ENCODE measurements around the gene IREB2. TPM values are rescaled to one million over a fixed set of nuclear protein-coding genes. Genes with fewer than 3 reads are reported as not detected.
A peak's percentile ranks its signal among the peaks of the same experiment; 100 is the strongest.
"Not testable (repeated sequence)": the region's sequence is repeated elsewhere in the genome, so short reads cannot be mapped to it uniquely, and the experiment has no call there.

IREB2 gene
- total and polyA plus RNA-seq, 4 donors = 7.9 to 49.4 (median 22.0) TPM

DNA sequence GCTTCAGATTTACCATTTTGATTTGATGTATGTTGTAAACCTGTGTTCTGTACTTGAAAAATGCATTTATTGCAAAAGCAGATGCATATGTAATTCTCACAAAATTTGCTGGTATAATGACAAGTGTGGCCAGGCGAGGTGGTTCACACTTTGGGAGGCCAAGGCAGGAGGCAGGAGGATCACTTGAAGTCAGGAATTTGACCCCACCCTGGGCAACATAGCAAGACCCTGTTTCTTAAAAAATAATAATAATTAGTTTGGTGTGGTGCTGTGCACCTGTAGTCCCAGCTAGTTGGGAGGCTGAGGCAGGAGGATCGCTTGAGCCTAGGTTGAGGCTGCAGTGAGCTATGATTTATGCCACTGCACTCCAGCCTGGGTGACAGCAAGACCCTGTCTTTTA, 64.6 kb downstream of the IREB2 start:
- Histone ChIP-seq H3K27ac (ENCODE audit: low read depth in 1 of 2, low read length in 2 of 2) (no peak overlapping the region), H3K4me1 (ENCODE audit: control insufficient read depth in 1 of 2, insufficient read depth in 2 of 2, low read length in 2 of 2) (no peaks in the 10 kb centered on the region), H3K4me3 (ENCODE audit: low read length in 2 of 2) (no peak overlapping the region), H3K9me3 (ENCODE audit: control insufficient read depth, low read length) (no peaks in the 10 kb centered on the region), H3K27me3 (ENCODE audit: control insufficient read depth in 1 of 2, insufficient read depth in 2 of 2, low read length in 1 of 2) (no peaks in the 10 kb centered on the region), H3K36me3 (ENCODE audit: control insufficient read depth in 1 of 2, insufficient read depth in 2 of 2, low read length in 1 of 2) (no peaks in the 10 kb centered on the region)
- ATAC-seq (ENCODE audit: low FRiP score) (no peak), DNase-seq (no peak)
- intact Hi-C loops (cut with DNase I) = no loop called here
- WGBS, 2 donors = 98 to 99% methylated on average over 2 of the region's 2 CpGs

DNA sequence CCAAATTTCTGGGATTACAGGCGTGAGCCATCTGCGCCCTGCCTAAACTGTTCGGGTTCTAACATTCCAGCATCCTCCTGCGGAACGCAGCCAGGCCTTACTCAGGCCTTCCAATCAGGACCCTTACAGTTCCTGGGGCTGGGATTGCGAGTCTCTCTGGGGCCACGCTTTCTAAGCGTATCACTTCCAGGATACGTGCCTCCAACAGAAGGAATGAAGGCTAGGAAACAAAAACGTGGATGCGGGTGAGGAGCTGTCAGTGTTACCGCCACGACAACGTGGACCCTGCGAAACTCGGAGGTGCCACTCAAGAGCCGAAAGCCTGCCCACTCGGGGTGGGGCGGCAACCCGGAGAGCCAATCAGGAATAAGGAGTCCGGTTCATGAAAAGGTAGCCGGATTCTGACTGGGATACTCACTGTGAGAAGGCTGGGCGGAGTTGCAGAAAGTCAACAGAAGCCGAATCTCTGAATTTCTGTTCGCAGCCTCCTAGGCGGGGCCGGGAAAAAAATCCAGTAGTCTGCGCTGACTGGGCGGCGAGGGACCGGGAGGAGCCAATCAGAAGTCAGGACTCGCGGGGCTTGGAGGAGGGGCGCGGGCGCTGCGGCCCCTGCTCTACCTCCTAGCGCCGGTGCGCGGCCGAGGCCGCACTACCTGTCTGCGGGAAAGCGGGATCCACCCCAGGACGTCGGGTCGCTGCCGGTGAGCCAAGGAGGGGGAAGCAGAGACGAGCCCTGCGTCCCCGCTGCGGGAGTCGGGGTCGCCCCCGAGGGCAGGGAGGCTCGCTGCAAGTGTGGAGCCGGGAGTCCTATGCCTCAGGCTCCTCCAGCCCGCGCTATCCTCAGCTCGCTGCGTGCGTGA, 69.2 kb downstream of the IREB2 start, which contains the start of gene HYKK:
TSS of gene HYKK (plus strand) at position 607 of the 860 bp plus-strand sequence. CDS start 5,512 bp downstream, outside the sequence.
- peak within 1 kb of the TSS; percentile 59 to 67 for H3K4me3 ChIP-seq (ENCODE audit: low read length in 2 of 2)
- peak within 1 kb of the TSS in 1 of 2 donors; percentile 58 for H3K27ac ChIP-seq (ENCODE audit: low read depth in 1 of 2, low read length in 2 of 2)
- H3K9me3 ChIP-seq (ENCODE audit: control insufficient read depth, low read length) = no peaks in the 10 kb centered on the region
- H3K4me1 ChIP-seq (ENCODE audit: control insufficient read depth in 1 of 2, insufficient read depth in 2 of 2, low read length in 2 of 2) = no peaks in the 10 kb centered on the region
- ATAC-seq (ENCODE audit: low FRiP score) (peak; percentile 97), DNase-seq (peak; percentile 94 to 95)
- H3K36me3 ChIP-seq (ENCODE audit: control insufficient read depth in 1 of 2, insufficient read depth in 2 of 2, low read length in 1 of 2) = no peaks in the 10 kb centered on the region
- 0 to 1% methylated on average over 63 of the region's 63 CpGs for WGBS, 2 donors
- no peaks in the 10 kb centered on the region for H3K27me3 ChIP-seq (ENCODE audit: control insufficient read depth in 1 of 2, insufficient read depth in 2 of 2, low read length in 1 of 2)
- intact Hi-C loops (cut with DNase I) = no loop called here

DNA sequence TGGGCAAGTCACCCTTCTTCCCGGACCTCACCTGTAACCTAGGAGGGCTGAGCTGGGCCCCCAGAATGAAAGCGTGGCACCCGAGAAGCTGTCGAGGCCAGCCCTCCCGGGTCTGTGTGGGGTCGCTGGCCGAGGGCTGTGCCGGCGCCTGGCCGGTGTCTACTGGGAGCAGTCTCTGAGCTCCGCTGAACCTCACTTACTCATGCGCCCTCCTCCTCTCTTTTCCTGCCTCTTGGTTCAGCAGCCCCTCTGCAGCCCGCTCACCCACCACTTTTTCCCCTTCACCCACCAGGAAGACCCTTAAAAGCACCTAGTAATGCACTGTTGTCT, 69.8 kb downstream of the IREB2 start:
- DNase-seq = no peak
- H3K27ac ChIP-seq (ENCODE audit: low read depth in 1 of 2, low read length in 2 of 2) = peak overlapping the region in 1 of 2 donors; percentile 58

DNA sequence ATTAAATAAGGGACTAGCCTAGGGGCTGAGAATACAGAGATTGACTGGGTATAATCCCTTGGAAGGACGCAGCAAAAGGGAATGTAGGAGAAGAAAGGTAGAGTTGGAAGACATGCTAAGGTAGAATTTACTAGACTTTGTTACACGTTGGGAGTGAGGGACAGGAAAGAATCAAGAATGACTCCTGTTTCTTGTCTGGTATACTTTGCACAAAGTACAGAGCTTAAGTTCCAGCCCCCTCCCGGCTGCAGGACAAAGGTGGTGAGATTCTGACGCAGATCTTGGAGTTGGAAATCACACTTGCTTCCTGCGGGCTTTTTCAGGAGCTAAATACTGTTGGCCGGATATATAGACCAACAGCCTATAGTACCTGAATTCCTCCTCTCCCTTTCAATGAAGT, 70.3 kb downstream of the IREB2 start:
- Histone ChIP-seq H3K4me1 (ENCODE audit: control insufficient read depth in 1 of 2, insufficient read depth in 2 of 2, low read length in 2 of 2) (no peaks in the 10 kb centered on the region), H3K36me3 (ENCODE audit: control insufficient read depth in 1 of 2, insufficient read depth in 2 of 2, low read length in 1 of 2) (no peaks in the 10 kb centered on the region), H3K27me3 (ENCODE audit: control insufficient read depth in 1 of 2, insufficient read depth in 2 of 2, low read length in 1 of 2) (no peaks in the 10 kb centered on the region), H3K9me3 (ENCODE audit: control insufficient read depth, low read length) (no peaks in the 10 kb centered on the region), H3K4me3 (ENCODE audit: low read length in 2 of 2) (peak overlapping the region in 1 of 2 donors; percentile 56), H3K27ac (ENCODE audit: low read depth in 1 of 2, low read length in 2 of 2) (no peak overlapping the region)
- DNase-seq (no peak), ATAC-seq (ENCODE audit: low FRiP score) (no peak)
- WGBS, 2 donors = 46 to 48% methylated on average over 6 of the region's 6 CpGs
- intact Hi-C loops (cut with DNase I) = no loop called here

More for the DNA sequence above, 69.8 kb downstream of the IREB2 start:
- Histone ChIP-seq H3K27me3 (ENCODE audit: control insufficient read depth in 1 of 2, insufficient read depth in 2 of 2, low read length in 1 of 2) (no peaks in the 10 kb centered on the region), H3K36me3 (ENCODE audit: control insufficient read depth in 1 of 2, insufficient read depth in 2 of 2, low read length in 1 of 2) (no peaks in the 10 kb centered on the region), H3K9me3 (ENCODE audit: control insufficient read depth, low read length) (no peaks in the 10 kb centered on the region), H3K4me1 (ENCODE audit: control insufficient read depth in 1 of 2, insufficient read depth in 2 of 2, low read length in 2 of 2) (no peaks in the 10 kb centered on the region), H3K4me3 (ENCODE audit: low read length in 2 of 2) (peak overlapping the region; percentile 56 to 67)
- peak; percentile 55 for ATAC-seq (ENCODE audit: low FRiP score)
- WGBS, 2 donors = 1 to 2% methylated on average over 12 to 13 of the region's 13 CpGs
- intact Hi-C loops (cut with DNase I) = no loop called here

DNA sequence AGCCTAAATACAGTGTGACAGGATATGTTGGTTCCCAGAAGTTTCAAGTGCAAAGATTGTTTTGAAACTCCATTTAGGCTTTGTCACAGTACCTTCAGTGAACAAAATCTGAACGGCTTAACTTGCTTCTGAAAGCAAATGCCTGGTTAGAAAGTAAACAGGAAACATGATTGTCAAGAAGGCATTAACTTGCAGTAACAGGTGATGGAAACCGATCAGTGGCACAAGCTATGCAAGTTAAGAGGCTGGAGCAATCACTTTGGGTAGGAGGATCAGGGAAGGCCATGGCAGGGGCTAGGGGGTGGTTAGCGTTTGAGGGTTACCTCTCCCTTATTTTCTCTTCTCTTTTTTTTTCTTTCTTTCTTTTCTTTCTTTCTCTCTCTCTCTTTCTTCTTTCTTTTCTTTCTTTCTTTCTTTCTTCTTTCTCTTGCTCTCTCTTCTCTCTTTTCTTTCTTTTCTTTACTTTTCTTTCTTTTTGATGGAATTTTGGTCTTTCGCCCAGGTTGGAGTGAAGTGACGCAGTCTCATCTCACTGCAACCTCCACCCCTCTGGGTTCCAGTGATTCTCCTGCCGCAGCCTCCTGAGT, 71.8 kb downstream of the IREB2 start:
- Histone ChIP-seq H3K36me3 (ENCODE audit: control insufficient read depth in 1 of 2, insufficient read depth in 2 of 2, low read length in 1 of 2) (no peaks in the 10 kb centered on the region), H3K4me3 (ENCODE audit: low read length in 2 of 2) (no peak overlapping the region), H3K9me3 (ENCODE audit: control insufficient read depth, low read length) (no peaks in the 10 kb centered on the region), H3K27ac (ENCODE audit: low read depth in 1 of 2, low read length in 2 of 2) (no peak overlapping the region), H3K27me3 (ENCODE audit: control insufficient read depth in 1 of 2, insufficient read depth in 2 of 2, low read length in 1 of 2) (no peaks in the 10 kb centered on the region), H3K4me1 (ENCODE audit: control insufficient read depth in 1 of 2, insufficient read depth in 2 of 2, low read length in 2 of 2) (no peaks in the 10 kb centered on the region)
- DNase-seq (no peak), ATAC-seq (ENCODE audit: low FRiP score) (no peak)
- 69 to 84% methylated on average over 6 of the region's 6 CpGs for WGBS, 2 donors
- intact Hi-C loops (cut with DNase I) = no loop called here

DNA sequence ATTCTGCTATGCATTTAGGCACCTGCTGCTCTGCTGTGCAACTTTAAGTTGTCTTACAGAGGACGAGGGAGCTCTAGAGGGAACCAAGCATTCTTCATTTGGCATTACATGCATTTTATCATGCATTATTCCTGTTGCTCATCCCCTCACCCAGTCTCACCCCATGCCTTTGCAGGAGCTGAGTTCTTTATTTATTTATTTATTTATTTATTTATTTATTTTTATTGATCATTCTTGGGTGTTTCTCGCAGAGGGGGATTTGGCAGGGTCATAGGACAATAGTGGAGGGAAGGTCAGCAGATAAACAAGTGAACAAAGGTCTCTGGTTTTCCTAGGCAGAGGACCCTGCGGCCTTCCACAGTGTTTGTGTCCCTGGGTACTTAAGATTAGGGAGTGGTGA, 82.0 kb downstream of the IREB2 start:
- ATAC-seq (ENCODE audit: low FRiP score); intact Hi-C loops (cut with DNase I); H3K4me1 ChIP-seq (ENCODE audit: control insufficient read depth in 1 of 2, insufficient read depth in 2 of 2, low read length in 2 of 2); H3K36me3 ChIP-seq (ENCODE audit: control insufficient read depth in 1 of 2, insufficient read depth in 2 of 2, low read length in 1 of 2); H3K9me3 ChIP-seq (ENCODE audit: control insufficient read depth, low read length); H3K27ac ChIP-seq (ENCODE audit: low read depth in 1 of 2, low read length in 2 of 2); DNase-seq; H3K4me3 ChIP-seq (ENCODE audit: low read length in 2 of 2); H3K27me3 ChIP-seq (ENCODE audit: control insufficient read depth in 1 of 2, insufficient read depth in 2 of 2, low read length in 1 of 2): not testable (repeated sequence)
- WGBS, 2 donors = 98 to 100% methylated on average over 2 of the region's 3 CpGs

DNA sequence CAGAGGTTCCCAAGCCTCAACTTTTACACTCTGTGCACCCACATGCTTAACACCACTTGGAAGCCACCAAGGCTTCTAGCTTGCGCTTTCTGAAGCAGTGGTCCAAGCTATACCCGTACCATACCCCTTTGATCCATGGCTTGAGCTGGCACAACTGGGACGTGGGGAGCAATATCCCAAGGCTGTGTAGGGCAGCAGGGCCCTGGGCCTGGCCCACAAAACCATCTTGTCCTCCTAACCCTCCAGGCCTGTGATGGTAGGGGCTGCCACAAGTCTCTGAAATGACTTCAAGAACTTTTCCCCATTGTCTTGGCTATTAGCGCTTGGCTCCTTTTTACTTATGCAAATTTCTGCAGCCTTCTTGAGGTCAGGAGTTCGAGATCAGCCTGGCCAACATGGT, 86.2 kb downstream of the IREB2 start:
- no peak for DNase-seq
- Histone ChIP-seq H3K9me3 (ENCODE audit: control insufficient read depth, low read length) (no peaks in the 10 kb centered on the region), H3K27ac (ENCODE audit: low read depth in 1 of 2, low read length in 2 of 2) (no peak overlapping the region), H3K4me3 (ENCODE audit: low read length in 2 of 2) (no peak overlapping the region), H3K27me3 (ENCODE audit: control insufficient read depth in 1 of 2, insufficient read depth in 2 of 2, low read length in 1 of 2) (no peaks in the 10 kb centered on the region), H3K36me3 (ENCODE audit: control insufficient read depth in 1 of 2, insufficient read depth in 2 of 2, low read length in 1 of 2) (no peaks in the 10 kb centered on the region), H3K4me1 (ENCODE audit: control insufficient read depth in 1 of 2, insufficient read depth in 2 of 2, low read length in 2 of 2) (no peaks in the 10 kb centered on the region)
- intact Hi-C loops (cut with DNase I) = no loop called here
- ATAC-seq (ENCODE audit: low FRiP score) = no peak
- 92% methylated on average over 5 of the region's 5 CpGs for WGBS, 2 donors

DNA sequence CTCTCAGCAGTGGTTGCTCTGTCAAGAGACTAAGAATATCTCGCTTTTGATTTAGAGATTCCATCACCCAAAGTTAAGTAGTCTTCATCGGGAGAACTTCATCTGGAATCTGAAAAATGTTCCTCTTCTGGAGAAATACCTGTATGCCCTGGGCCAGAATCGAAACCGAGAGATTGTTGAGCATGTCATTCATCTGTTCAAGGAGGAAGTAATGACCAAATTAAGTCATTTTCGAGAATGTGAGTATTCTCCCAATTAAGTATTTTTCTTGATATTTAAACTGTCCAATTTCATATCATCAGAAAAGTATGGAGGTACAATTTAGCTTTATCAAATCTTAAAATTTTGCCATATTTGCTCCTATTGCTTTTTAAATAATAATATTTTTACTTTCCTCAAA, 89.3 kb downstream of the IREB2 start:
- Histone ChIP-seq H3K27me3 (ENCODE audit: control insufficient read depth in 1 of 2, insufficient read depth in 2 of 2, low read length in 1 of 2) (no peaks in the 10 kb centered on the region), H3K27ac (ENCODE audit: low read depth in 1 of 2, low read length in 2 of 2) (no peak overlapping the region), H3K4me3 (ENCODE audit: low read length in 2 of 2) (no peak overlapping the region), H3K4me1 (ENCODE audit: control insufficient read depth in 1 of 2, insufficient read depth in 2 of 2, low read length in 2 of 2) (no peaks in the 10 kb centered on the region), H3K36me3 (ENCODE audit: control insufficient read depth in 1 of 2, insufficient read depth in 2 of 2, low read length in 1 of 2) (no peaks in the 10 kb centered on the region), H3K9me3 (ENCODE audit: control insufficient read depth, low read length) (no peaks in the 10 kb centered on the region)
- 84 to 88% methylated on average over 5 of the region's 5 CpGs for WGBS, 2 donors
- intact Hi-C loops (cut with DNase I) = no loop called here
- no peak for ATAC-seq (ENCODE audit: low FRiP score)
- no peak for DNase-seq

DNA sequence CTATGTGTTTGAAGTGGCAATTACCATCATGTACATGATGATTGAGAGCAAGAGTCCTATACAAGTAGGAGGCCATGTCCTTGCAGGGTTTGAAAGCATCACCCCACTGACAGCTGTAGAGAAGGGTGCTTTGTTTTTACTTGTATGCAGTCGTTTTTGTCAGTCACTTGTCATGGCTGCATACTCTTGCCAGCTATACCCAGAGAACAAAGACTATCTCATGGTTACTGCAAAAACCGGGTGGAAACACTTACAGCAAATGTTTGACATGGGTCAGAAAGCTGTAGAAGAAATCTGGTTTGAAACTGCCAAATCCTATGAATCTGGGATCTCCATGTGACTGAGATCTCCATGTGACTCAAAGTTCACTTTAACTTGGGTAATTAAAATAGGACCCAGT, 95.3 kb downstream of the IREB2 start:
- DNase-seq = no peak
- no peaks in the 10 kb centered on the region for H3K4me1 ChIP-seq (ENCODE audit: control insufficient read depth in 1 of 2, insufficient read depth in 2 of 2, low read length in 2 of 2)
- H3K27me3 ChIP-seq (ENCODE audit: control insufficient read depth in 1 of 2, insufficient read depth in 2 of 2, low read length in 1 of 2) = no peaks in the 10 kb centered on the region
- intact Hi-C loops (cut with DNase I) = no loop called here
- ATAC-seq (ENCODE audit: low FRiP score) = no peak
- no peaks in the 10 kb centered on the region for H3K9me3 ChIP-seq (ENCODE audit: control insufficient read depth, low read length)
- H3K36me3 ChIP-seq (ENCODE audit: control insufficient read depth in 1 of 2, insufficient read depth in 2 of 2, low read length in 1 of 2) = no peaks in the 10 kb centered on the region
- no peak overlapping the region for H3K27ac ChIP-seq (ENCODE audit: low read depth in 1 of 2, low read length in 2 of 2)
- H3K4me3 ChIP-seq (ENCODE audit: low read length in 2 of 2) = no peak overlapping the region
- WGBS, 2 donors = 41 to 44% methylated on average over 2 of the region's 2 CpGs

All from aorta (tissue), 5 donors.